Stimulated activated CD8-positive, alpha-beta memory T cell treated with anti-CD3 and anti-CD28 coated beads, Interleukin-7, amount 100 ng/mL, for 1 hour (primary cell): ENCODE data around the gene NOTCH2.

Experiments used
- DNase-seq, 2 donors: peaks; one replicate each; pipeline ENCODE4 v3.0.0-alpha.2; 2020; ENCODE audit warnings: low read depth in 2 of 2

Gene NOTCH2

DNA sequence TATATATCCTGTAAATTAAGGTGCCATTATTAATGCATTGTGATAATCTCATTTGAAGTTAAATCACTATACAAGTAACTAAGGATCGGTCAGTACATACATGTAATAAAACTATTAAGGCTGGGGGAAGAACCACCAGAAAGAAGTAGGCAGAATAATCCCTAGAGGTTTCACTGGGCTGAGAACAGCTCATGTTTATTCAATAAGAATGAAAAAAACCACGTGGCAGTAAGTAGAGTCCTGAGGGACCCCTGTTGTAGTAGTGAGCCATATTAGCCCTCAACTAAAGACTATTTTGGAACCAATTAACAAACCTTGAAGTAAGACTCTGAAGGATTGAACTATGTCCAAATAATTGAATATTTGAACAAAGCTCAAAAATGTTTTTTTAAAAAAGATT, 126.2 kb downstream of the NOTCH2 start:
- DNase-seq: no peak

GRCh38 chr1:119941392-119941791, 128.1 kb downstream of the NOTCH2 start:
- no peak for DNase-seq

DNA sequence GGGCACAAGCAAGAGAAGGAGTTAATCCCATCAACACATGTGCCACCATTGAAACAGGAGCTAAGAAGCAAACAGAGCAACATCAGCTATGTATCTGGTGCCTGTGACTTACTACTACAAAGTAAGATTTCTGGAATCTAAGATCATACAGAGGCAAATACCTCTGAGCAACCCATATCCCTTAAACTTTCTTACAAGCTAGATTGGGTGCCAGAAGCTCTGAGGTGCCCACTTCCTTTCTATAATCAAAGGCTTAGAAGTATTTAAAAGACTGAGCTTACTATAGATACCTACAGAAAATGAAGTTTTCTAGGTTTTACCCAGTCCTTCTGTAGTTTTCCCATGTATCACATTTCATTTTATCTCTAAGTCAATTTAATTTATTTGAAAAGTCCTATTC, 128.8 kb downstream of the NOTCH2 start:
- no peak for DNase-seq

- no peak for DNase-seq
Observed at GRCh38 chr1:119937198-119937597, 132.3 kb downstream of the NOTCH2 start.

DNA sequence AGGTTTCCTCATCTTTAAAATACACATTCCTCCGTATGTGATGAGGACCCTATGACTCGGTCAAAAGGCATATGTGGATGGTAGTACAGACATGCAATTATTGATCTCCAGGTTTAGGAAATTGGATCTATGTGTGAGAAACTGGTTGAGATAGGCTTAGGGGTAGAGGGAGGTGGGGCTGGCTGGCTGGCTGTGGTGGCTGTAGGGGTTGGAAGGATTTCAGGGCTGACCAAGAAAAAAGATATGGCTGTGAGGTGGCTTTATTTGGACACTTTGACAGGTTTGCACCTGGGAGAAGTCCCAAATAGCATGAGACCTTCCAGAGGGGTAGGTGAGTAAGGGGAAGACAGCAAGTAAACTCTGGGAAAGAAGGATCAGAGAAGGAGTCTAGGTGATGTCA, 133.5 kb downstream of the NOTCH2 start:
- no peak for DNase-seq

DNA sequence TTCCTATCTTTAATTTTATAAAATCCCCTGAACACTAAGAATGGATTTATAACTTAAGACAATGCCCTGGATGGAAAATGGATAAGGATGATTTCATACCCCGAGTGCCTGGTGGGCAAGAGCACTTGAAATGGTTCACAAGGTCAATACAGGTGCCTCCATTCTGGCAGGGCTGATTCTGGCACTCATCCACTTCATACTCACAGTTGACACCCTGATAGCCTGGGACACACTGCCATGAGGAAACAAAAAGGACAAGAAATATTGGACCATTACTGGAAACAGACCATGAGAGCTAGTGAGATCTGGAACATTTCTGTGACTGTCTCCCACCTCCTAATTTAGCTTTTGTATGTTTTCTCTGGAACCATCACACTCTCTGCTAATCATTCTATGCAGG, 134.1 kb downstream of the NOTCH2 start:
- DNase-seq: no peak

- no peak for DNase-seq
Observed at GRCh38 chr1:119933397-119933796, 136.1 kb downstream of the NOTCH2 start.

DNA sequence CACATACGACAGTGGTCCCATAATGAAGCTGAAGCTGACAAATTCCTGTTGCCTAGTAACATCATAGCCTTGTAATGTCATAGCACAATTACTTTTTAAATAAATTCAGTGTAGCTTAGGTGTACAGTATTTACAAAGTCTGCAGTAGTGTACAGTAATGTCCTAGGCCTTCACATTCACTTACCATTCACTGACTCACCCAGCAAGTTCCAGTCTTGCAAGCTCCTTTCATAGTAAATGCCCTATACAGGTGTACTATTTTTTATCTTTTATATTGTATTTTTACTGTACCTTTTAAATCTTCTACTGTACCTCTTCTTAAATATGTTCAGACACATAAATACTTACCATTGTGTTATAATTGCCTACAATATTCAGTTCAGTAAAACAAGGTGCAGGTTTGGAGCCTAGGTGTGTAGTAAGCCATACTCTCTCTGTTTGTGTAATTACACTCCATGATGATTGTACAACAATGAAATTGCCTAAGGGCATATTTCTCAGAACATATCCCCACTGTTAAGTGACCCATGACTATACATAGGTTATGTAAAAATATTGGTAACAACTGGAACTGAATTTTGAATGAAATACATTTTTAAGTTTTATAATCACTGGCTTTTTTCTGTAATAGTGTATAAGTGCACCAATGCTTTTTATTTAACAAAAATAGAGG, 139.7 kb downstream of the NOTCH2 start:
- no peak for DNase-seq

DNA sequence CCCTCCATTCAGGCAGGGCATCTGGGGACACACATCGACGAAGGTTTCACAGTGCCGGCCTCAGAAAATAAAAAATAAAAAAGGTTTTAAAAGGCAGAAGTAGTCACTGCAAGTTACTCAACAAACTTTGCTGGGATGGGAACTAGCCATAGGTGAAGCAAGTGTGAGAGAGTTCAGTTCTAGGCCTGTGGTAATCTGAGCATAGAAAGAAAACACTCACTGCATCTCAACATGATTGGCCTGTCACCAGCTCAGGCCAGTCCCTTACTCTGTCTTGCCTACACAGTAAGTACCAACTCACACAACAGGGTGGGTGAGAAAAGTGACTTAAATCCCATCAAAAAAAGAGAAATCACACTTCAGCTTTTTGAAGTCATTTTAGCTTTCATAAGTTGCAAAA, 142.9 kb downstream of the NOTCH2 start:
- DNase-seq: no peak

DNA sequence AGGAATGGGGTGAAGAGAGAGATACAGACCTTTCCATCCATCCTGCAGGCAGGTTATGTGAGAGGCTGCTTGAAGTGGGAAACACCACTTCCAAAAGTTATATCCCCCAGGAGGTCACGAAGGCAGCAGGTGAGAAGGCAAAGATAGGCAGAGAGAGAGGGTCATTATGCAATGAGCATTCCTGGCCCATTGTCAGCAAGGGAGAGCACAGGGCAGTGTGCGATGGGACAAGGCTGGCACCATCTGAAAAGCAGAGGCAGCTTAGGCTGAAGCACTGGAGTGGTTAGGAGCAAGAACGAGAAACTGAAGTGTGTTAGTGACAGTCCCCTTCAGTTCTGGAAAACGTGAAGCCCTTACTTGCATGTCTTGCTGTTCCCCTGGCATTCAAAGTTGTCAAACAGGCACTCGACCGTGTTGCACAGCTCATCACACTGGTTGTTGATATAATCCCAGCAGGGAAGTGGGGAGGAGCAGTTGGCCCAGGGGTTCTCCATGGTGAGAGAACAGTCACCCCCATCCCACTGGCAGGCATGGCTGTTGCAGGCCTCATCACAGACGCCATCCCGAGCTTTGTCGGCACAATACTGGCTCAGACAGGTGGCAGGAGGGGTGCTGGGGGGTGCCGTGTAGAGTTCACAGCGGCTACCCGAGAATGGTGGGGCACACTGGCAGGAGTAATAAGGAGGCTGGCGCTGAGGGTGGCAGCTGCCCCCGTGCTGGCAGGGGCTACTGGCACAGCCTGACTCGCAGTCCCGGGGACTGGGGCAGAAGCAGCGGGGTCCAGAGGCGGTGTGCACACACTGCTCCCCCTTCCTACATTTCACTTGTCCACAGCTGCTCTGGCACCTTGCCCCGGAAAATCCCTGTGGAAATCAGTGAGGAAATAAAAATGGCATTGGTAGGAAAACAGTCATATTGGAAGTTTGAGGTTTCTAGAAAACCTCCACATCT, 144.2 kb downstream of the NOTCH2 start:
- no peak for DNase-seq

DNA sequence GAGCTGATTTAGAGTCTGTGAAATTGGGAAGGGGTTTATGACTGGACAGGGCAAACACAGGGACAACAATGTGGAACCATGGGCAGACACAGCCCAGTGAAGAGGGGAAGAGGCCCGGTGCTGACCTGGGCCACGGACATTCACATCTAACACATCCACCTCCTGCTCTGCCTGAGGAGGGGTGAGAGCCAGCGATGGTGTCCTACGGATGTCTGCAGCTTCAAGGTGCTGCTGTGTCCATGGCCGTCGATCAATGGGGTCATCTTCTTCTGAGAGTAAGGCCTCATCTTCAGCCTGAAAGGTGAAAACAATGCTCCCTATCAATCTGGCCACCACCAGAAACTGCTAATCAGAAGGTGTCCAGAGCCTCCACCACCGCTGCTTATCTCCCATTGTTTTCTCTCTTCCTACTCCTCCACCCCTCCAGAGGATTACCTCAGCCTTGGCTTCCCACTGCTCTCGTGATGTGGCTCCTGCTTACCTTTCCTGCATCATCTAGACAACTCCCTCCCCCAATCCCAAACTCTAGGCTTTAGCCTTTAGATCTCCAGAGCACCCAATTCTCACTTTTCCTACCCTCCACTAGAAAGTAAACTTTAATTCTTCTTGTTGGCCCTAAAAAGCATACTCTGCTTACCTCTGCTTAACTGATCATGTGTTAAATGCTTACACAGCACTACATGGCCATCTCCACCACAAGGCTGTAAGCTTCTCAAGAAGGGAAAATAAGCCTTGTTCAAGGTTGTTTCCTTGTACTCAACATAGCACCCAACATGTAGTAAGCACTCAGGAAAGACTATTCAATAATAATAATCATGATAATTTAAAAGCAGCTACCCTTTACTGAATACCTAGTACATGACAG, 149.1 kb downstream of the NOTCH2 start:
- DNase-seq: no peak

GRCh38 chr1:119919241-119919640, 150.2 kb downstream of the NOTCH2 start:
- DNase-seq: no peak

DNA sequence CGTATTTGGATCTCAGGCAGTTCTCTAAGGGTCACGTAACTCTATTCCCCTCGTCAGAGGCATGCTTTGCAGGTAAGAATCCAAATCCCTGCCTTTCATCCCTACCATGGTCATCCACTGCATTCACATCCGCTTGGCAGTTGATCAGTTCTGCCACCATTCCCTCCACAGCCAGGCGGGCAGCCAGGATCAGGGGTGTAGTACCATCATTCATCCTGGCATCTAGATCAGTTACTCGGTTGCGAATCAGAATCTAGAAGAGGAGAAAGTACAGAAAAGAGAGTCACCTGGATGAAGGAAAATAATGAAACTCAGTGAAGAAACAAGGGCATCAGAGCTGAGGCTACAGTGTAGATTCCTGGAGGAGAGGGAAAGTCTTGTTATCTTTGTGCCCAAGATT, 151.2 kb downstream of the NOTCH2 start:
- DNase-seq: no peak

- no peak for DNase-seq
Observed at GRCh38 chr1:119917304-119918055, 152.0 kb downstream of the NOTCH2 start.

GRCh38 chr1:119915517-119915916, 153.9 kb downstream of the NOTCH2 start:
- no peak for DNase-seq

DNA sequence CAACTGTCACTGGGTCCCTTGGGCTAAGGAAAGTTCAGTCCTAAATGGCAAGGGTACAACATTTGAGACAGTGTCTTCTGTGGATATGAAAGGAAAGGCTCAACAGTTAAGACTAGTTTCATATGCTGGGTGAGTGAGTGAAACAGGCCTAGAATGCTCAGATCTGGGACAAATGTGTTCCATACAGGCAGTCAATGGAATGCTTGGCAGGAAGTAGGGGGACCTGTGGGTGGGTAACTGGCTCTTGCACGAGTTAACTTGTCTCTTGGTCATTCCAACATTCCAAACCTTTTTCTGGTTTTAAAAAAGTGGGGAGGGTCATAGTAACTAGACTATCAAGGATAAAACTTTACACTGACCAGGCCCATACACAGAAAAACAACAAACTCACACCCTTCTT, 155.4 kb downstream of the NOTCH2 start:
- no peak for DNase-seq

DNA sequence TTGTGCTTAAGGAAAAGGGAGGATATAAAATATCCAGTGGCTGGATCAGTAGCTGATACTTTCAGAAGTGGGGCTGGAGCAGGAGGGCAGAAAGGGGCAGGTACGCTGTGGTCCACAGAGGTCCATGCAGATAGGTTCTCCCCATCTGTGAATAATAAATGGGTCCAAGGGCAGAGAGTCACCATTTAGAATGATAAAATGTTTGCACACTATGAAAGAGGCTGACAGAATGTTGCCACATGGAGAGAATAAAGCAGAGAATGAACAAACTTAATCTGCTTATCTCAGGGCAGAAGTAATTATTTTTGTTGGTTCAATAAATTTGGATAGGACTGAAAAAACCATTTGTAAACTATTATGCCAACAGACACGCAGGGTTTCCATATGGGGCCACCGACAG, 156.5 kb downstream of the NOTCH2 start:
- DNase-seq: no peak

GRCh38 chr1:119911775-119912174, 157.7 kb downstream of the NOTCH2 start:
- no peak for DNase-seq

GRCh38 chr1:119910618-119911017, 158.8 kb downstream of the NOTCH2 start:
- no peak for DNase-seq

DNA sequence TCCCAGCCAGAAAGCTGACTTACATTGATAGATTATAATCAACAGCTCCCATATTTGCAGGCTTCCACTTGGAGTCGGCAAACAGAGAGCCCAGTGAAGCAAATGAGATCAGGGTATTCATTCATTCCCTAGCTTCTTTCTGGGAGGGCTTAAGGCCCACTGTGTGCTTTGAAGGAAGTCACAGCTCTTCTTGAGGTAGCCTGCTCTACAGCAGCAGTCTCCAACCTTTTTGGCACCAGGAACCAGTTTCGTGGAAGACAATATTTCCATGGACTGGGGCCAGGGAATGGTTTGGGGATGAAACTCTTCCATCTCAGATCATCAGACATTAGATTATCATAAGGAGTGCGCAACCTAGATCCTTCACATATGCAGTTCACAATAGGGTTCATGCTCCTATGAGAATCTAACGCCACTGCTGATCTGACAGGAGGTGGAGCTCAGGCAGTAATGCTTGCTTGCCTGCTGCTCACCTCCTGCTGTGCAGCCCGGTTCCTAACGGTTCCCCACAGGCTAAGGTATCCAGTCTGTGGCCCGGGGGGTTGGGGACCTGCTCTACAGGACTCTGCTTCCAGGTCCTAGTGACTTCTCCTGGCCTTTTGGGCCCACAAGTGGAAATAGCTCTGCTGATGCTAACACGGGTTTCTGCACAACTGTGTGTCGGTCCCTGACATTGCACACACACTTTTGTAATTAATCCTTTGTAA, 159.4 kb downstream of the NOTCH2 start:
- DNase-seq: no peak

DNA sequence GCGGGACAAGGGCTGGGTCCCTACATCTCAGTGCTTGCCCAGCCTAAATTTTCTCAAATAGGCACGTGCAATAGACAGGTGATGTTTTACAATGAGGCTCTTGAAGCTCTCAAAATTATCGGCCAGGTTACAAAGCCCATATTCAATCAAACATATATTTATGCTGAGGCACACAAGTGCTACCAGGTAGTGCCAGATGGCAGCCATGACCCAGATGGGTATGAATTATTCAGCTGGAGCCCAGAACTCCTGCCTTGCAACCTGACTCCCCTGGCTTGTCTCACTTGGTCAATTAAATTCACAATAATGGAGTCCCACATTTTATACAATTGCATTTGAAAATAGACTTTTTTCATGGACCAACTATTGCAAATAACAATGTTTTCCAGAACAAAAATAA, 160.8 kb downstream of the NOTCH2 start:
- DNase-seq: no peak
